Activated naive CD8-positive, alpha-beta T cell treated with anti-CD3 and anti-CD28 coated beads, Interleukin-2, amount 50 U/mL, for 16 hours (primary cell): ENCODE data around the gene ARL3.
"Not testable (repeated sequence)": the region's sequence is repeated elsewhere in the genome, so short reads cannot be mapped to it uniquely, and the experiment has no call there.

Source experiments
- DNase-seq: peaks from one replicate; pipeline ENCODE4 v3.0.0-alpha.2; 2020; ENCODE audit warnings: low read depth, low spot score

Gene ARL3

DNA sequence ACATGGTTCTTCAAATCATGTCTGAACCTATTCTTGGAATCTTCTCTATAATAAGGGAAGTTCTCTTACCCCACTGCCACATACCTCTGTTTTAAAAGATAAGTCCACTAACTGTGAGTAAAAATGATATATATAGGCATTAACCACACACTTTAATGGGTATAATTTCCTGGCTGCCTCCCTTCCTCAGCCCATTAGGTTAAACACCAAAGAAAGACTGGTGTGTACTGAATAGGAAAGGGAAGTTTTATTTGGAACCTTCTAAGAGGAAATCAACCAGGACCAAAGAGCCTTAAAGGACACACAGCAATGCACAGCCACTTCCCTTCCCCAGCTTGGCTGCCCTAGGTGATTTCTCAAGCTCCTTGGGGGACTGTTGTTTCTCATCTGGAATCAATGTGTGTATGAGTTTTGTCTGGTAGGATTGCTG lies 24.5 kb upstream of the ARL3 start:
- no peak for DNase-seq

DNA sequence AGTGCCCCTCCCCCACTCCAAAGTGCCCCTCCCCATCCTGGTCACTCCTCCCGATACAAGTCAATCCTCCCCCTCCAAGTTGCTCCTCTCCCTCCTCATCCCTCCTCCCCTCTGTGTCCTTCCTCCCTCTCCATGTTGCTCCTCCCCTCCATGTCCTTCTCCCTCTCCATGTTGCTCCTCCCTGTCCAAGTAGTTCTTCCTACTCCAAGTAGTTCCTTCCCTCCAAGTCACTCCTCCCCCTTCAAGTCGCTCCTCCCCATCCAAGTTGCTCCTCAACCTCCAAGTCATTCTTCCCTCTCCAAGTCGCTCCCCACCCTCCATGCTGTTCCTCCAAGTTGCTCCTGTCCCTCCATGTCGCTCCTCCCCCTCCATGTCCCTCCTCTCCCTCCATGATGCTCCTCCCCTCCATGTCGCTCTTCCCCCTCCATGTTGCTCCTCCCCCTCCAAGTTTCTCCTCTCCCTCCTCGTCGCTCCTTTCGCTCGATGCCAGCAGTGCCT lies 20.9 kb upstream of the ARL3 start:
- no peak for DNase-seq

DNA sequence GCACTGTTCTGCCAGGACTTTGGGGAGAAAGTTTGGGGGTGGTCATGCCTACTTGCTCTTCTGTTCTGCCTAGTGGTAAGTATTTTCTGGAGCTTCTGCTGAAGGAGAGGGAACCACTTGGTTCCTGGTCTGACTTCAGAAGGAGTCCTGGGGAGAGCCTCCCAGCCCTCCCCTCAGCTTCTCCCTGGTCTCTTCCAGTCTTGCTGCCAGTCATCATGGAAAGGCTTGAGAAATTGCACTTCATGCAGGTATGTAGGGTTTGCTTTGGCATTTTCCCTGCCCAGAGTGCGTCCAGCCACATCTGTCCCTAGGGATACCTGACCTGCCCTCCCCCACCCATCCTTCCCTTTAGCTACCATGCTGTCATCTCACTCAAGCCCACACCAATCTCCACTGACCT lies 18.5 kb upstream of the ARL3 start:
- no peak for DNase-seq

DNA sequence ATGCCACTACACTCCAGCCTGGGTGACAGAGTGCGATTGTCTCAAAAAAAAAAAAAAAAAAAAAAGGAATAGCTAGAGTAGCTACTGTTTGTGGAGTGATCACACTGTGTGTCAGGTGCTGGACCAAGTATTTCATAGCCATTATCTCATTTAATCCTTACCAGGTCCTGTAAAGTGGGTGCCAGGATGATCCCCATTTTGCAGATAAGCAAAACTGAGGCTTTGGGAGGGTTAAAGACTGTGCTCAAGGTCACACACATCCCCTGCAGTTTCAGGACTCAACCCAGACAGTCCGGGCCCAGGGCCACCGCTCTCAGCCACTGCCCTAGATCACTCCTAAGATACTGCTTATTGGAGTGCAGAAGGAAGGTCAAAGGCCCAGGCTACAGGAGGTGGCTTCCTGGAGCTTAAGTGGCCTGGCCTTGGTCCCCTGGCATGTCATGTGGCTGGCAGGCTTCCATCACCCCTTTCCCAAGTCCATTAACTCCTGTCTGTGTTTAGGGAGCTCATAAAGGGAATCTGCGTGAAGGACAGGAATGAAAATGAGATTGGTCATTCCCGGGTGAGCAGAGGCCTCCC lies 17.1 kb upstream of the ARL3 start:
- no peak for DNase-seq

DNA sequence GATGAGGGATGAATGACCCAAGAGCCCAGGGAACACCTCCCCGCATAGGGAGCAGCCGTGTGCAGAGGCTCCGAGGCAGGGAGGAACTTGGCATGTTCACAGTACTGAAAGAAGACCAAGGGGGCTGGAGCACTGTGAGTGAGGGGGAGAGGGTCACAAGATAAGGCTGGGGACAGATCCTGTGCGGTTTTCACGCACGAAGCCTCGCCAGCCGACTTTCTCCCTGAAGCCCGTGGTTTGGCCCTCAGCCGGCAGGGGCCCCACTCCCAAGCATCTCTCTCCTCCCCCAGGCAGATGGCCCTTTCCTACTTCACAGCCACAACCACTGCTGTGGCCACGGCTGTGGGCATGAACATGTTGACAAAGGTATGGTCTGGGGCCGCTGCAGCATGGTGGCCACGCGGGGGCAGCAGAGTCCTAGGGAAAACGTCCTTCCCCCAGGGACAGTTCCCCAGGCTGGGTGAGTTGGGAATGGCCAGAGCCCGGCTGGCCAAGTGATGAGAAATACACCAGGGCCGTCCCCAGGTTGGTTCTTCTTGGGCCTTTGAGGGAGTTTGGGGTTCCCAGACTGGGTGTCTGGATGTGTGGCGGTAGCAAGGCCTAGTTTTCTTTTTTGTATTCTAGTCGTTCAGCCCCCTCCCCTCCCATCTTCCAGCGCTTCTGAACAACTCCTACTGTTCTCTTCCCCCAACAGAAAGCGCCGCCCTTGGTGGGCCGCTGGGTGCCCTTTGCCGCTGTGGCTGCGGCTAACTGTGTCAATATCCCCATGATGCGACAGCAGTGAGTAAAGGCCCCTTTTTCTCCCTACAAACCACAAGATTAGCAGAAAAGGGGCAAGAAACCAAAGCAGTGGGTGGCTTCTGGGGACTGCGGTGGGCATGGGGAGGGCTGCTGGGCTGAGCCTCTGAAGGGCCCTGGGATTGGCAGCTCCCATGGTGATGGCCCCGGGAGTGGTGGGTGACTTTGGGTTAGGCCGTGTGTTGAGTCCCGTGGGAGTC lies 15.1 kb upstream of the ARL3 start:
- DNase-seq, result peak; percentile 15

DNA sequence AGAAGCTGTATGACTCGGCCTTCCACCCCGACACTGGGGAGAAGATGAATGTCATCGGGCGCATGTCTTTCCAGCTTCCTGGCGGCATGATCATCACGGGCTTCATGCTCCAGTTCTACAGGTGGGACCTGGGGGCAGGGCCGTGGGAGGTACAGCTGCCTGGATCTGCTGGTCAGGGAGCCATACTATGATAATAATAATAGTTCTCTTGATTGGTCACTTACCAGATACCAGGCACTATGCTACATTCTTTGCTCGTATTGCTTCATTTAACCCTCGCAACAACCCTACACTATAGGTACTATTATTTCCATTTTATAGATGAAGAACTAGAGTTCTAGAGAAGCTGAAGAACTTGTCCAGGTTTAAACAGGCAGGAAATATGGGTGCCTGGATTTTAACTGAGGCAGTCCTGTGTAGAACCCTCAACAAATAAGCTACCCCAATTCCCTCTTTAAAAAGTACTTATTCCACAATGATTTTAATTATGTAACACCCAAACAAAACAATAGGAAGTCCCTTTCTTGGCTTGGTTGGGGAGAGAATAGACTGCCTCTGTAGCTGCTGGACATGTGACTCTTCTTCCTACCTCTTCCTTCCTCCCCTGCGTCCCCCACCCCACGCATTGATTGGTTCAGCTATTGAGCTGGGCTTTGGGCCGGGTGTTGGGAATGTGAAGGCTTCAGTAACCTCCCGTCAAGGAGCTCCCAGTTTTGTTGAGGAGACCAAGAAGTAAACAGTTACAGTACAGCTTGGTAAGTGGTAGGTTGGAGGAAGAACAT lies 13.0 kb upstream of the ARL3 start:
- no peak for DNase-seq

DNA sequence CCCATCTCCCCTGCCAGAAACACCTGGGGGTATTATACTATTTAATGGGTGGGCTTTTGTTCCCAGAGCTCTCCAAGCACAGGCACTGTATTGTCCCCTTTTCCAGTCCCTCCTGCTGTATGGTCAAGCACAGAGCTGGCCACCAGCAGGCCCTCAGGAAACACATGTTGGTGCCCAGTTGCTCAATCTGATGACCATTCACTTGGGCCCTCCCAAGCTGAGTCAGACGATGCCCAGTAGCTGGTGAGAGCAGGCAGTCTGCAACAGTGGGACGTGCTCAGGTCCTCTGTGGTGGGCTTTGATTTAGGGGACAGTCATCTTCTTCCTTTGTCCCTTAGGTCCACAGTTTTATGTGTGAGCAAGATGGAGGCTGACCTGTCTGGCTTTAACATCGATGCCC lies 12.1 kb upstream of the ARL3 start:
- DNase-seq, result no peak

DNA sequence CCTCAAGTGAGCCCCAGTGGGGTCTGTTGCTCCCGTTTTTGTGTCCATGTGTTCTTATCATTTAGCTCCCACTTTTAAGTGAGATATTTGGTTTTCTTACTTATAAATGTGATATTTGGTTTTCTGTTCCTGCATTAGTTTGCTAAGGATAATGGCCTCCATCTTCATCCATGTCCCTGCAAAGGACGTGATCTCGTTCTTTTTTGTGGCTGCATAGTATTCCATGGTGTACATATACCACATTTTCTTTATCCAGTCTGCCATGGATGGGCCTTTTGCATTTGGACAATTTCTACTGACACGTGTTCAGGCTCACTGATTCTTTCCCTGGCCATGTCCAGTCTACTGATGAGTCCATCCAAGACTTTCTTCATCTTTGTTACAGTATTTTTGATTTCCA lies 9.8 kb upstream of the ARL3 start:
- no peak for DNase-seq

DNA sequence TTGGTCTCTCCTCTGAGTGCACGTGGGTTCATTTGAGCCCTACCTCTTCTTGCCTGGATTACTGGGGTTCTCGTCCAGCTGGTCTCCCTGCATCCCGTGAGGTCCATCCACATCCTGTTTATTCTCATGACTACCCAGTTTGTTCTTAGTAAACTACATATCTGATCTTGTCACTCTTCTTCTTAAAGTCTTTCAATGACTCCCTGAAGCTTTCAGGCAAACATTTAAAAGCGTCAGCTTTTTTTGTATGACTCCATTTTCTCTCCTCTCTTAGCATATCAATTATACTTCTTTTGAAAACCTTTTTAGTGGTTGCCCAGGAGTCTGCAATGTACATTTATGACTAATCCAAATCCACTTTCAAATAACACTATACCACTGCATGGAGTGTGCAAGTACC lies 7.8 kb upstream of the ARL3 start:
- no peak for DNase-seq

DNA sequence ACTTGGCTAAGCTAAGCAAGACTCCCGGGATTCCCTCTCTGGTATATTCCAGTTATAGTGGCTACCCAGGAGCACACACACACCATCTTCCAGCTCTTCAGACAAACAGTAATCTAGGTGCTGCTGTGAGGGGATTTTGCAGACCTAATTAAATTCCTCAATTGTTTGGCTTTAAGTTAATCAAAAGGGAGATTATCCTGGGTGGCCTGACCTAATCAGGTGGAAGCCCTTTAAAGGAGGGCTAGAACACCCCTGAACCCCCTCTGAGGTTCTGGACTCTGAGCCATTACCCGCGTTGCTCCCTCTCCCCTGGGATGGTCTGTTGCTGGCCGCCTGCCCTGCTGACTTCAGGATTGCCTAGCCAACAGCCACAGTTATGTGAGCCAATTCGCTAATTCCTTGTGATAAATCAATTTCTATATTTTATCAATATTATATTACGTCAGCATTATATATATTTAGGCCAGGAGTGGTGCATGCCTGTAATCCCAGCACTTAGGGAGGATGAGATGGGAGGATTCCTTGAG lies 6.6 kb upstream of the ARL3 start:
- no peak for DNase-seq

DNA sequence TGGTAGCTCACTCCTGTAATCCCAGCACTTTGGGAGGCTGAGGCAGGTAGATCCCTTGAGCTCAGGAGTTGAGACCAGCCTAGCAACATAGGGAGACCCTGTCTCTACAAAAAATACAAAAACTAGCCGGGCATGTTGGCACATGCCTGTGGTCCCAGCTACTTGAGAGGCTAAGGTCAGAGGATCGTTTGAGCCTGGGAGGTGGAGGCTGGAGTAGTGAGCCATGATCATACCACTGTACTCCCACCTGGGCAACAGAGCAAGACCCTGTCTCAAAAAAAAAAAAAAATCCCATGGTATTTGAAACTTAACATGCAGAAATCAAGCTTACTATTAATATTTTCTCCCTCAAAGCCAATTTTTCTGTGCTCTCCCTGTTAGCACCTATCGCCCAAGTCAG lies 6.1 kb upstream of the ARL3 start:
- no peak for DNase-seq

DNA sequence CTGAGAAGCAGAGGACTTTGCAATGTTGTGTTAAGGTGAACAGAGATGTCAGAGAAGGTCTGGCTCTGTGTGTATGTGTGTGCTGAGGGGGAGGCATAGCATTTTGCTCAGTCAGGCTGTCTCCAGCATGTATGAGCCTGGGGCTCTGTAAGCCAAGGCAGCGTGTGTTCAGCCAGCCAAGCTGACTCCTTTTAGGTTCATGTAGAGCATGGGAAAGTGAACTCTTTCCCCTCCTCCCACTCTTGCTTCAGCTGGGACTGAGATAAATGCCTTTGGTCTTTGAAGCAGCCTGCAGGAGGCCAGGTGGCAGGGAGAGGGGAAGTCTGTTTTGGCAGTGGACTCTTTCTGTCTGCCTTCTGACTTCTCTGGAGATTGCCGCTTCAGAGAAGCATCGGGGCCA lies 4.0 kb upstream of the ARL3 start:
- DNase-seq, result no peak

DNA sequence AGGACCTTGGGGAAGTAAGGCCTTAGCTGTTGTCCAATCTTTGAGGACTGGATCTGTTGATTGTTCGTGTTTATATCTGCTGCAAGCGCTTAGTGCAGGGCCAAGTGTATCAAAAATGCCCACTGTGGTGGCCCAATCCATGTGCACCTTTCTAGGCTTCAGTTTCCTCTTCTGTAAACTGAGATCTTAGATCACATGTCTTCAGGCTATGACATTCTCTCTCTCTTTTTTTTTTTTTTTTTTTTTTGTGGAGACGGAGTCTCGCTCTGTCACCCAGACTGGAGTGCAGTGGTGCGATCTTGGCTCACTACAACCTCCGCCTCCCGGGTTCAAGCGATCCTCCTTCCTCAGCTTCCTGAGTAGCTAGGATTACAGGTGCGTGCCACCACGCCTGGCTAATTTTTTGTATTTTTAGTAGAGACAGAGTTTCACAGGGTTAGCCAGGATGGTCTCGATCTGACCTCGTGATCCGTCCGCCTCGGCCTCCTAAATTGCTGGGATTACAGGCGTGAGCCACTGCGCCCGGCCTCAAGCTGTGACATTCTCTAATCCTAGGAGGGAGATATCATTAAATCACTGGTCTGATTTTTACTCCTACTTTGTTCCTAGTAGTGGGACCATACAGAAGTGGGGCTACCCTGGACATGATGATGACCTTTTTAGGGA lies 2.8 kb upstream of the ARL3 start:
- DNase-seq, result not testable (repeated sequence)

DNA sequence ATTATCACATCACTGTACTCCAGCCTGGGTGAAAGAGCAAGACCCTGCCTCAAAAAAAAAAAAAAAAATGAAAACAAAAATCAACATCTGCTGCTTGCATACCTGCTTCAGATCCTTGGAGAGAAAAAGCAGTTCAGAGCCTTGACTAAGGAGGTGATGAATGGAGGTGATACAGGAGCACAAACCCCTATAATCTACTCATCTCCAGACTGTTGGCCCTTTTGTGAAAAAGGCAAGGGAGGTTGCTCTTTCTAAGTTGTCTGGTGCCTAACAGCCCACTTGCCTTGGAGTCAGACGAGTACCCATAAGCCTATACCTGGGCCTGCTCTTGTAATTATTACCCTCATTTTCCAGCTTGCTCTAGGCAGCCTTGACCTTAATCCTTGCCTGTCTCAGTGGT lies 1.7 kb upstream of the ARL3 start:
- DNase-seq, result no peak

DNA sequence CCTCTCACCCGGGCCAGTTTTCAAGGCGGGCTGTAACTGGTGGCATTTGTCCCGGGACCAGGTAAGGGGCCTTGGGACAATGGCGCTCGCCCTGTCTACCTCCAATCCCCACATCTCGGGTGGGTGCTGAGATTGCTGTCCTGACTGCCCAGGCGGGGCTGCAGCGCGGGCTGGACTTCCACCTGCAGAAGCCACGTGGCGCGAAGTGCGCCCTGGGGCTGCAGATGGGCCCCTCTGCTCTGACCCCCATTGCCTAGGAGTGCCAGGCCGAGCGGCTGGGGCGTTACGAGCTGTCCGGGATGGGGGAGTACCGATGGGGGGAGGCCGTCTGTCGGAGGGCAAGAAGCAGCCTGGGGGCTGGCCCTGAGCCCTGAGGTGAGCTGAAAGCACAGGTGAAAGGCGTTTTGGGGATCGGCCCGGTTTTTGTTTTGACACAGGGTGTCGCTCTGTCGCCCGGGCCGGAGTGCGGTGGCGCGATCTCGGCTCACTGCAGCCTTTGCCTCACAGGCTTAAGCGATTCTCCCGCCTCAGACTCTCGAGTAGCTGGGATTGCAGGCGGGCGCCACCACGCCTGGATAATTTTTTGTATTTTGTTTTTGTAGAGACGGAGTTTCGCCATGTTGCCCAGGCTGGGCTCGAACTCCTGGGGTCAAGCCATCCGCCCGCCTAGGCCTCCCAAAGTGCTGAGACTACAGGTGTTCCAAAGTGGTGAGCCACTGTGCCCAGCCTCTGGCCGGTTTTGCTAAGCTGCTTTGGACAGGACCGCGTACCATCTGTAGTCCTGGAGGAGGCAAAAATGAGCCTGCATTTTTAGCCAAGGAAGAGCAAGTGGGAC lies 641 bp upstream of the ARL3 start, which contains the start of gene SFXN2:
SFXN2 (plus strand) TSS at position 16 of the 835 bp plus-strand sequence. CDS start 12,001 bp downstream, outside the sequence.
- peak; percentile 1 for DNase-seq

DNA sequence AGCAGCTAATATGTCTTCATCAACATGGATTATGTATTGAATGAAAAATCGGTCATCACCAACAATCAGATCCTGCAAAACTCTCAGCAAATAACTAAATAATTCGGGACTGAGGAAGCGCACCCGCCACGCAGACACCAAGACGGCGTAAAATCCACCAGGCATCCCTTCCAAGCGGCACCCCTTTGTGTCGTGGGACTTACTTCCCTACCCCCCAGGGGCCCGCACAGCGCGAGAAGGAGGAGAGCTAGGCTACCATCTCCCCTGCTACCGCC lies 721 bp downstream of the ARL3 start:
- peak; percentile 47 for DNase-seq

DNA sequence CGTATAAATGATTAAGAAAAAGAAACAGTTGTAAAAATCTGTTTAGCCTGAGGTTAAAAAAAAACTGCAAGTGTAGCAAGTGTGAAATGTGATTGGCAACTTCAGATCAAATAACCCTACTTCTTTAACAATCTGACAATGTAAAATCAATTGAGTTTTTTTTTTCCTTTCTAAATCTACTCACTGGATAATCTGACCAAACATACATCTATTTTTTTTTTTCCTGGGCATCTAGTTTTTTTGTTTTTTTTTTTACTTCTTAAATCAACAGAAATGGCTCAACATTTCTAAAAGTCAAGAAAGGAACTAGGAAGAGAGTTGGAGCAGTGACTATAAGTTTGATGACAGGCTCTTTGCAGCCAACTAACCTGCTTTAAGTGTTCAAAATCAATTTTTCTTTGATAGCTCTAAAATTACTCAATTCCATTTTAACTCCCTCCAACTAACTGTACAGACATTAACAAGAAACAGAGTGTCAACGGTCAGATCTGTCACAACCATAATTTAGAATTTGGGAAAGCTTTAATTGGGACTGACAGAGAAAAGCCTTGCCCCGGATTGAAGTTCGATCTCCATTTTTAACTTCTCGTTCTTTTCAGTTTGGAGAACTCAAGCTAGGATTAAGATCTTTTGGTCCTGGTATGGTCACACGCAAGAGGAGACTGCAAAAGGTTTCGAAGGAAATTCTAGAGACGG lies 1.2 kb downstream of the ARL3 start:
- DNase-seq, result no peak

DNA sequence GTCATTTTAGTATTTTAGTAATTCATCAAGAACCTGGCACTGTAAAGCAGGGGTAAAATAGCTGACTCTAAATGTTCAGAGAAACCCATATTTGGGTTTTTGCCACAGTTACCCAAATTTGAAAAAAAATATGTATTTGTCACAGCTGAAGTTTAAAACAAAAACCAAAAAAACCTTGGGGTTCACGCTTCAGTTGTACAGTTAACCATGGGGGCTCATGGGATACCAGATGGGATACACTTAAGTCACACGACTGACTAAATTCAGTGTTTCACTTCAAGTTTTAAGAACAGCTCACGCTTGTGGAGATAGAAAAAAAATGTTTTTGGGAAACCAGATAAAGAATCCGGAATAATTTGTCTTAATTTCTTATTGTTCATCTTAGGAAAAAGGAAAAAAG lies 2.1 kb downstream of the ARL3 start:
- DNase-seq, result no peak

DNA sequence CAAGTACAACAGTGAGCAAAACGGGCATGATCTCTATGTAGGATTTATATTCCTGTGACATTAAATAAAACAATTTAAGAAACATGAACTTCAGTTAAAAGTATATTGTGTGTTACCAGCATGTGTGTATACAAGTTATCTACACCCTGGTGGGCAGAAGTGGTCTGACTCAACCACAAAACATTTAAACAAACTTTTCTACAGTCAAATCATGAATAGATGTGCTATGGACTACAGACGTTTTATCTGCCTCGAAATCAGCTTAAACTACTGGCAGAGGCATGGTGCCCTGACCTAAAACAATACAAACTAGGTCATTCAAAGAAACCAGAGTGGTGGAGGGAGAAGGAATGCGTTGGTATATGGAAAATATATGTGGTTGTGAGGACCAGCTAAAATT lies 3.6 kb downstream of the ARL3 start:
- no peak for DNase-seq

DNA sequence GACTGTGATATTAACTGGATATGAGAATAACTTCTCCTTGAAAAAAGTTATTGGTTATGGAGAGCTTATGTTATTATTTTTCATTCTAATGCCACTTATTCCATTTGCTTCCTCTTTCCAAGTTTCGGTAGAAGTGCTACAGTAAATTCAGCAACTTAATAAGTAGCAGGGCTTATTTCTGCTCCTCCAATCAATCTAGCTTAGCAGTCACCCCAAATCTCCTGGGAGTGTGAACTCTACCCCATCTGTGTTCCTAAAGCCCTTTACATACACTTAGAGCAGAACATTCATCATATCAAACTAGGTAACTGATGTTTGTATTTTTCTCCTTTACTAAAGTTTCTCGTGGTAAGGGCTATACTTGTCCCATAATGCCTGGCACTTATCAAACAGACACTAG lies 8.7 kb downstream of the ARL3 start:
- DNase-seq, result no peak
